ENCODE data around the gene FRY. TPM values are rescaled to one million over a fixed set of nuclear protein-coding genes. Genes with fewer than 3 reads are reported as not detected.

The FRY gene
- total RNA-seq, 5 donors from 2014 or later (not counting 1 experiment from before 2014, with no cell fraction given) = 11.5 to 35.3 (median 15.2) TPM

- Mint-ChIP-seq H3K27me3 (no peaks in the 10 kb centered on the region), H3K27ac (no peak overlapping the region), H3K9me3 (no peaks in the 10 kb centered on the region), H3K4me3 (no peak overlapping the region), H3K36me3 (no peaks in the 10 kb centered on the region), H3K4me1 (peaks cover 11 to 17% (median 15%) of the 10 kb centered on the region in 3 donors)
- DNase-seq (no peak), ATAC-seq (replicated peaks in 1 of 4) (no peak)
- Histone ChIP-seq H3K4me1 (ENCODE audit: control insufficient read depth in 1 of 2, extremely low read depth in 1 of 2, insufficient read depth in 2 of 2, low read length in 2 of 2) (peaks cover 0 to 14% of the 10 kb centered on the region in 2 experiments), H3K9me3 (no peaks in the 10 kb centered on the region), H3K27me3 (replicated peaks in 1 of 2; ENCODE audit: control insufficient read depth in 2 of 2, extremely low read depth in 1 of 2, insufficient read depth in 2 of 2, low read length in 1 of 2) (no peaks in the 10 kb centered on the region), H3K4me3 (ENCODE audit: control insufficient read depth in 1 of 2, extremely low read depth in 1 of 2, low read length in 1 of 2) (no peak overlapping the region), H3K36me3 (ENCODE audit: control insufficient read depth in 2 of 2, extremely low read depth in 1 of 2, insufficient read depth in 1 of 2, low read length in 1 of 2) (no peaks in the 10 kb centered on the region), H3K27ac (ENCODE audit: low read length) (no peak overlapping the region)
- ChIA-PET CTCF (interaction anchor here (0.6 to 0.7 kb wide), 2 partner anchors 13 to 419 kb away, joined by 3 read pairs; no protein-coding TSS in a partner anchor), POLR2A (interaction anchor here in 1 of 2 donors (0.6 kb wide), 1 partner anchor 213 kb away, joined by 6 read pairs; no protein-coding TSS in a partner anchor)
- WGBS (ENCODE audit: insufficient coverage) = no CpG with 5 or more reads among the region's 2 CpGs
Measured at GRCh38 chr13:32317716-32318465, 286.3 kb downstream of the FRY start.

- Histone ChIP-seq H3K9me3 (no peaks in the 10 kb centered on the region), H3K27ac (ENCODE audit: low read length) (no peak overlapping the region), H3K27me3 (replicated peaks in 1 of 2; ENCODE audit: control insufficient read depth in 2 of 2, extremely low read depth in 1 of 2, insufficient read depth in 2 of 2, low read length in 1 of 2) (no peaks in the 10 kb centered on the region), H3K4me1 (ENCODE audit: control insufficient read depth in 1 of 2, extremely low read depth in 1 of 2, insufficient read depth in 2 of 2, low read length in 2 of 2) (peaks cover 0 to 5% of the 10 kb centered on the region in 2 experiments), H3K4me3 (ENCODE audit: control insufficient read depth in 1 of 2, extremely low read depth in 1 of 2, low read length in 1 of 2) (no peak overlapping the region), H3K36me3 (ENCODE audit: control insufficient read depth in 2 of 2, extremely low read depth in 1 of 2, insufficient read depth in 1 of 2, low read length in 1 of 2) (no peaks in the 10 kb centered on the region)
- 60% methylated on average over 1 of the region's 4 CpGs for WGBS (ENCODE audit: insufficient coverage)
- Mint-ChIP-seq H3K27ac (no peak overlapping the region), H3K27me3 (no peaks in the 10 kb centered on the region), H3K4me3 (no peak overlapping the region), H3K9me3 (no peaks in the 10 kb centered on the region), H3K36me3 (no peaks in the 10 kb centered on the region), H3K4me1 (peaks cover 0 to 7% (median 5%) of the 10 kb centered on the region in 3 donors)
- ATAC-seq (replicated peaks in 1 of 4) = no peak
- CTCF ChIA-PET = interaction anchor here in 1 of 2 donors (0.9 kb wide), 1 partner anchor 26 kb away, joined by 3 read pairs; no protein-coding TSS in a partner anchor
- POLR2A ChIA-PET = no interaction called here
- DNase-seq = no peak
Measured at GRCh38 chr13:32320528-32320927, 289.0 kb downstream of the FRY start.

GRCh38 chr13:32323912-32324311 lies 292.3 kb downstream of the FRY start:
- POLR2A ChIA-PET = no interaction called here
- peaks cover 4% of the 10 kb centered on the region for H3K36me3 Mint-ChIP-seq
- H3K9me3 Mint-ChIP-seq = no peaks in the 10 kb centered on the region
- no peaks in the 10 kb centered on the region for H3K27me3 ChIP-seq (replicated peaks in 1 of 2; ENCODE audit: control insufficient read depth in 2 of 2, extremely low read depth in 1 of 2, insufficient read depth in 2 of 2, low read length in 1 of 2)
- H3K4me1 ChIP-seq (ENCODE audit: control insufficient read depth in 1 of 2, extremely low read depth in 1 of 2, insufficient read depth in 2 of 2, low read length in 2 of 2) = no peaks in the 10 kb centered on the region
- no peak overlapping the region for H3K4me3 Mint-ChIP-seq
- CTCF ChIA-PET = interaction anchor here in 1 of 2 donors (0.8 to 2.6 kb wide), 2 partner anchors 9 to 414 kb away, joined by 3 to 6 read pairs; no protein-coding TSS in a partner anchor
- DNase-seq (no peak), ATAC-seq (replicated peaks in 1 of 4) (no peak)
- H3K36me3 ChIP-seq (ENCODE audit: control insufficient read depth in 2 of 2, extremely low read depth in 1 of 2, insufficient read depth in 1 of 2, low read length in 1 of 2) = no peaks in the 10 kb centered on the region
- H3K4me1 Mint-ChIP-seq = no peaks in the 10 kb centered on the region
- no peaks in the 10 kb centered on the region for H3K27me3 Mint-ChIP-seq
- no peaks in the 10 kb centered on the region for H3K9me3 ChIP-seq
- no peak overlapping the region for H3K4me3 ChIP-seq (ENCODE audit: control insufficient read depth in 1 of 2, extremely low read depth in 1 of 2, low read length in 1 of 2)
- no peak overlapping the region for H3K27ac ChIP-seq (ENCODE audit: low read length)
- H3K27ac Mint-ChIP-seq = no peak overlapping the region

GRCh38 chr13:32330441-32330840 lies 298.9 kb downstream of the FRY start:
- Histone ChIP-seq H3K4me1 (ENCODE audit: control insufficient read depth in 1 of 2, extremely low read depth in 1 of 2, insufficient read depth in 2 of 2, low read length in 2 of 2) (no peaks in the 10 kb centered on the region), H3K9me3 (no peaks in the 10 kb centered on the region), H3K27me3 (replicated peaks in 1 of 2; ENCODE audit: control insufficient read depth in 2 of 2, extremely low read depth in 1 of 2, insufficient read depth in 2 of 2, low read length in 1 of 2) (no peaks in the 10 kb centered on the region), H3K4me3 (ENCODE audit: control insufficient read depth in 1 of 2, extremely low read depth in 1 of 2, low read length in 1 of 2) (no peak overlapping the region), H3K27ac (ENCODE audit: low read length) (no peak overlapping the region), H3K36me3 (ENCODE audit: control insufficient read depth in 2 of 2, extremely low read depth in 1 of 2, insufficient read depth in 1 of 2, low read length in 1 of 2) (no peaks in the 10 kb centered on the region)
- no CpG with 5 or more reads among the region's 2 CpGs for WGBS (ENCODE audit: insufficient coverage)
- POLR2A ChIA-PET = interaction anchor here in 1 of 2 donors (0.7 kb wide), 1 partner anchor 65 kb away, joined by 4 read pairs; no protein-coding TSS in a partner anchor
- ATAC-seq (replicated peaks in 1 of 4) (no peak), DNase-seq (no peak)
- no peak overlapping the region for H3K27ac Mint-ChIP-seq
- no peaks in the 10 kb centered on the region for H3K4me1 Mint-ChIP-seq
- H3K36me3 Mint-ChIP-seq = peaks cover 30% of the 10 kb centered on the region
- peaks cover 0 to 4% (median 0%) of the 10 kb centered on the region in 3 donors for H3K9me3 Mint-ChIP-seq
- CTCF ChIA-PET = no interaction called here
- no peaks in the 10 kb centered on the region for H3K27me3 Mint-ChIP-seq
- no peak overlapping the region for H3K4me3 Mint-ChIP-seq

- POLR2A ChIA-PET = no interaction called here
- Histone ChIP-seq H3K36me3 (ENCODE audit: control insufficient read depth in 2 of 2, extremely low read depth in 1 of 2, insufficient read depth in 1 of 2, low read length in 1 of 2) (no peaks in the 10 kb centered on the region), H3K27me3 (replicated peaks in 1 of 2; ENCODE audit: control insufficient read depth in 2 of 2, extremely low read depth in 1 of 2, insufficient read depth in 2 of 2, low read length in 1 of 2) (no peaks in the 10 kb centered on the region), H3K4me1 (ENCODE audit: control insufficient read depth in 1 of 2, extremely low read depth in 1 of 2, insufficient read depth in 2 of 2, low read length in 2 of 2) (no peaks in the 10 kb centered on the region), H3K27ac (ENCODE audit: low read length) (no peak overlapping the region), H3K4me3 (ENCODE audit: control insufficient read depth in 1 of 2, extremely low read depth in 1 of 2, low read length in 1 of 2) (no peak overlapping the region), H3K9me3 (no peaks in the 10 kb centered on the region)
- Mint-ChIP-seq H3K4me1 (no peaks in the 10 kb centered on the region), H3K4me3 (no peak overlapping the region), H3K27ac (no peak overlapping the region), H3K36me3 (peaks cover 35% of the 10 kb centered on the region), H3K27me3 (no peaks in the 10 kb centered on the region), H3K9me3 (peaks cover 0 to 10% (median 4%) of the 10 kb centered on the region in 3 donors)
- CTCF ChIA-PET = interaction anchor here in 1 of 2 donors (0.5 kb wide), 1 partner anchor 46 kb away, joined by 7 read pairs; no protein-coding TSS in a partner anchor
- 100% methylated on average over 1 of the region's 2 CpGs for WGBS (ENCODE audit: insufficient coverage)
- ATAC-seq (replicated peaks in 1 of 4) = no peak
- DNase-seq = no peak
Measured at GRCh38 chr13:32334671-32335070, 303.1 kb downstream of the FRY start.

GRCh38 chr13:32340914-32341313 lies 309.3 kb downstream of the FRY start:
- no peak overlapping the region for H3K4me3 ChIP-seq (ENCODE audit: control insufficient read depth in 1 of 2, extremely low read depth in 1 of 2, low read length in 1 of 2)
- no peaks in the 10 kb centered on the region for H3K36me3 ChIP-seq (ENCODE audit: control insufficient read depth in 2 of 2, extremely low read depth in 1 of 2, insufficient read depth in 1 of 2, low read length in 1 of 2)
- Mint-ChIP-seq H3K4me3 (no peak overlapping the region), H3K27me3 (no peaks in the 10 kb centered on the region), H3K27ac (no peak overlapping the region), H3K36me3 (peaks cover 7% of the 10 kb centered on the region), H3K4me1 (no peaks in the 10 kb centered on the region), H3K9me3 (peaks cover 0 to 13% (median 4%) of the 10 kb centered on the region in 3 donors)
- CTCF ChIA-PET = interaction anchor here in 1 of 2 donors (0.6 kb wide), 1 partner anchor 41 kb away, joined by 3 read pairs; no protein-coding TSS in a partner anchor
- POLR2A ChIA-PET = no interaction called here
- DNase-seq = no peak
- H3K4me1 ChIP-seq (ENCODE audit: control insufficient read depth in 1 of 2, extremely low read depth in 1 of 2, insufficient read depth in 2 of 2, low read length in 2 of 2) = no peaks in the 10 kb centered on the region
- H3K9me3 ChIP-seq = no peaks in the 10 kb centered on the region
- 100% methylated on average over 1 of the region's 3 CpGs for WGBS (ENCODE audit: insufficient coverage)
- H3K27ac ChIP-seq (ENCODE audit: low read length) = no peak overlapping the region
- H3K27me3 ChIP-seq (replicated peaks in 1 of 2; ENCODE audit: control insufficient read depth in 2 of 2, extremely low read depth in 1 of 2, insufficient read depth in 2 of 2, low read length in 1 of 2) = no peaks in the 10 kb centered on the region
- ATAC-seq (replicated peaks in 1 of 4) = no peak
